ENCODE data around the gene TSHZ2.
"Not testable (repeated sequence)": the region's sequence is repeated elsewhere in the genome, so short reads cannot be mapped to it uniquely, and the experiment has no call there.

The TSHZ2 gene

DNA sequence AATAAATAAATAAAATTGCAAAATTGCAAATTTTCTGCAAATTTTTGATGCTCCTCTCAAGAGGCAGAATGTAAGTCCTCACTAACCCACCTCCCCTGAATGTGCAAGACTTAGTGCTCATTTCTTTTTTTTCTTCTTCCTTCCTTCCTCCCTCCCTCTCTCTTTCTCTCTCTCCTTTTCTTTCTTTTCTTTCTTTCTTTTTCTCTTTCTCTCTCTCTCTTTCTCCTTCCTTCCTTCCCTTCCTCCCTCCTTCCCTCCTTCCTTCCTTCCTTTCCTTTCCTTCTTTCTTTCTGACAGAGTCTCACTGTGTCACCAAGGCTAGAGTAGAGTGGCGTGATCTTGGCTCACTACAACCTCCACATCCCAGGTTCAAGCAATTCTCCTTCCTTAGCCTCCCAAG lies 561.3 kb downstream of the TSHZ2 start:
- no peak for DNase-seq

DNA sequence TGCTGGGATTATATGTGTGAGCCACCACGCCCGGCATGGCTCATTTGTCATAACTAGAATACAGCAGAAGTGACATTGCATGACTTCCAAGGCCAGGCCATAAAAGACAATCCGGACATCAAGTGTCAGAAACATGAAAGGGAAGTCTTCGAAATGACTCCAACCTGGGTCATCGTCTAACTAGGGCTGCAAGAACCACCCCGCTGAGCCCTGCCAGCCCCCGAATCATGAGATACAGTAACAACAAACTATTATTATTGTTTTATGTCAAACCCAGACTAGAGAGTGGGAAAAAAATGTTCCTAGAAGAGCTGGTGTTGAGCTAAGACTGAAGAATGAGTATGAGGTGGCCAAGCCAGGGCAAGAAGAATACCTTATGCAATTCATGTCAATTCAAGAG lies 561.9 kb downstream of the TSHZ2 start:
- no peak for DNase-seq

DNA sequence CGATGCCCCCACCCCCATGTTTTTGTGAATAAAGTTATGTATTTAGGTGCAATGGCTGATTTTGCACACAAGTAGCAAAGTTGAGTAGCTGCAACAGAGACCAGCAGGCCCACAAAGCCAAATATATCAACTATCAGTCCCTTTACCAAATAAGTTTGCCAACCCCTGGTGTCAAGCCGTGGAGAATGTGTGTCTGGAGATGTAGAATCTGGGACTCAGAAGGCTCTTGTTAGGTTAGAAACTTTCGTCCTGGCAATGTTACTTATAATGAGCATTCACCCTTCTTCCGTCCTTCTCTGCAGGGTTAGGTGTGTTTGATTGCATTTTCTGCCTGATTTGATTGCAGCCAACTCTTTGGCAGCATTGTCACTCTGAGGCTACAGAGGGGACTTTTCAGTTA lies 563.7 kb downstream of the TSHZ2 start:
- DNase-seq: no peak

DNA sequence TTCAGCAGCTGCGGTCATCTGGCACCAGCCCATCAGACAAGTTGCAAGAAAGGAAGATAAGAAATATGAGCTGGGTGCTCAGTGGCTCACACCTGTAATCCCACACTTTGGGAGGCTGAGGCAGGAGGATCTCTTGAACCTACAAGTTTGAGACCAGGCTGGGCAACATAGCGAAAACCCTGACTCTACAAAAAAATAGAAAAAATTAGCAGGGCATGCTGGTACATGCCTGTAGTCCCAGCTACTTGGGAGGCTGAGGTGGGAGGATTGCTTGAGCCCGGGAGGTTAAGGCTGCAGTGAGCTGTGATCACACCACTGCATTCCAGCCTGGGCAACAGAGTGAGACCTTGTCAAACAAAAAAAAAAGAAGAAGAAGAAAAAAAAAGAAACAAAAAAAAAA lies 564.2 kb downstream of the TSHZ2 start:
- not testable (repeated sequence) for DNase-seq

DNA sequence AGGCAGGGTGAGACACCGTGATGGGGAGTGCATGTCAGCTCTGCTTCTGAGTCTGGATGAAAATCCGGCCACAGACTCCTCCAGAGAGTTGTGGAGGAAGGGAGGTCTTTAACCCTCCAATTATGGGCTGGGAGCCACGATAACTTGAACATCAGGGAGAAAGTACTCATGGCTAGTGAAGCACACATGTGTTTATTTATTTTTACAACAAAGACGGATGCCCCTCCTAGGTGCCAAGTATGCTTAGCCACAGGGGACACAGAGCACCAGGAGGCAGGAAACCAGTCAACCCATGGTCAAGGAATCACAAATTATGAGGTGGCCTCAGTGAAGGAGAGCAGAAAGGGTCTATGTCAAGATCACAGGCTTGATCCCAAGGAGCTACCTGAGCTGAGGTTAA lies 567.4 kb downstream of the TSHZ2 start:
- no peak for DNase-seq

Measured in NCI-H2107 (cell line).